G401 (cell line): ENCODE data around the gene BDKRB2. TPM values are rescaled to one million over a fixed set of nuclear protein-coding genes. Genes with fewer than 3 reads are reported as not detected.

Experiments
- DNase-seq: peaks from one replicate; pipeline ENCODE4 v3.0.0-alpha.2; 2015; ENCODE audit warnings: low spot score
- in situ Hi-C: cut with HindIII; loops from 2 replicates; pipeline ENCODE4 v1.10.0; 2016; ENCODE audit warnings: low sequenced_read_pairs, mixed read lengths
- total RNA-seq: library from RNA; depleted of rRNA; stranded (reverse); fragments of >200 nt; shearing (Covaris generic); gene quantifications from 2 replicates; pipeline ENCODE4 v1.2.3, GENCODE V29; 2014; rRNA removed

Gene BDKRB2
- total RNA-seq: not detected in 2 replicates

- peak; percentile 67 for DNase-seq
- in situ Hi-C loops: no loop called here
Observed at GRCh38 chr14:96204151-96205058, at the start of gene BDKRB2. Gene BDKRB2 (plus strand): TSS chr14:96204839. CDS start chr14:96237108, 32,269 bp downstream.

- in situ Hi-C loops: no loop called here
- no peak for DNase-seq
Observed at GRCh38 chr14:96154900-96155299, 49.7 kb upstream of the BDKRB2 start.

- DNase-seq: no peak
- in situ Hi-C loops: no loop called here
Observed at GRCh38 chr14:96156804-96157760, 47.6 kb upstream of the BDKRB2 start.

GRCh38 chr14:96158735-96159134 lies 45.9 kb upstream of the BDKRB2 start:
- in situ Hi-C loops: no loop called here
- no peak for DNase-seq

GRCh38 chr14:96160076-96160912 lies 44.3 kb upstream of the BDKRB2 start:
- in situ Hi-C loops: no loop called here
- DNase-seq: no peak

- in situ Hi-C loops: no loop called here
- DNase-seq: no peak
Observed at GRCh38 chr14:96160913-96161310, 43.7 kb upstream of the BDKRB2 start.

- no peak for DNase-seq
- in situ Hi-C loops: no loop called here
Observed at GRCh38 chr14:96161636-96162035, 43.0 kb upstream of the BDKRB2 start.

- in situ Hi-C loops: no loop called here
- no peak for DNase-seq
Observed at GRCh38 chr14:96162265-96162664, 42.4 kb upstream of the BDKRB2 start.

- in situ Hi-C loops: no loop called here
- no peak for DNase-seq
Observed at GRCh38 chr14:96162741-96163140, 41.9 kb upstream of the BDKRB2 start.

- in situ Hi-C loops: no loop called here
- no peak for DNase-seq
Observed at GRCh38 chr14:96164861-96165490, 39.7 kb upstream of the BDKRB2 start.

GRCh38 chr14:96165493-96166436 lies 38.9 kb upstream of the BDKRB2 start:
- in situ Hi-C loops: no loop called here
- DNase-seq: no peak

- in situ Hi-C loops: no loop called here
- DNase-seq: no peak
Observed at GRCh38 chr14:96166461-96167223, 38.0 kb upstream of the BDKRB2 start.

GRCh38 chr14:96167224-96168148 lies 37.2 kb upstream of the BDKRB2 start:
- in situ Hi-C loops: no loop called here
- no peak for DNase-seq

- DNase-seq: no peak
- in situ Hi-C loops: no loop called here
Observed at GRCh38 chr14:96168581-96168980, 36.1 kb upstream of the BDKRB2 start.

- DNase-seq: no peak
- in situ Hi-C loops: no loop called here
Observed at GRCh38 chr14:96170961-96171592, 33.6 kb upstream of the BDKRB2 start.
